UCSD-AML1 (cell line): ENCODE data around the gene MRPS23.

ENCODE experiments used
- DNase-seq: peaks from one replicate; lab custom pipeline; 2025; ENCODE audit not compliant: unreplicated experiment; lab: John Stamatoyannopoulos, UW

MRPS23 gene

DNA sequence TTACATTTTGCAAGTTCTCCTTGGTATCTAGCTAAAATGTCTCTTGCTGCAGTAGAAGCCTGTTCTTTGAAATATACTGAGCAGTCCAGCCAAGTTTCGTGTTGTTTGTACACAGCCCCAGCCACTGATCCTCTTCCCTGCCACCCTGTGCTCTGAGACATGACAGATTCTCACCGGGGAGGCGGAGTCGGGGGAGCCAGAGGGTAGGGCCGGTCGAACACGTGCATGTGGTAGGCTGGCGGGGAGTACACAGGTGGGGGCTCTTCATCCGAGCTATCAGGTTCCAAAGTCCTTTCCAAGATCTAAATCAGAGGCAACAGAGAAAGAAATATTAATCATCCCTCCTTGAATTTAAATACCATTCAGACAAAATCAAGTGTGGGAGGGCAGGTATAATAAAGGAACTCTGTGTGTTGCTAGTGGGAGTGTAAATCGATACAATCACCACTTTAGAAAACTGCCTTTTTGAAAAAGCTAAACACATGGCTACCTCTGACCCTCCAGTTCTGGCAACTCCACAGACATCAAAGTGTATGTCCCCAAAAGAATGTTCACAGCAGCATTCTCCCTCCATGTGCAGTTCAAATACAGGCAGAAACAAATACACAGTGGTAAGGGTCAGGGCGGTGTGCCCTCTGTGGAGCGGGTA is 29.7 kb upstream of the MRPS23 start:
- DNase-seq: no peak

GRCh38 chr17:57877803-57878377 is 28.0 kb upstream of the MRPS23 start:
- no peak for DNase-seq

DNA sequence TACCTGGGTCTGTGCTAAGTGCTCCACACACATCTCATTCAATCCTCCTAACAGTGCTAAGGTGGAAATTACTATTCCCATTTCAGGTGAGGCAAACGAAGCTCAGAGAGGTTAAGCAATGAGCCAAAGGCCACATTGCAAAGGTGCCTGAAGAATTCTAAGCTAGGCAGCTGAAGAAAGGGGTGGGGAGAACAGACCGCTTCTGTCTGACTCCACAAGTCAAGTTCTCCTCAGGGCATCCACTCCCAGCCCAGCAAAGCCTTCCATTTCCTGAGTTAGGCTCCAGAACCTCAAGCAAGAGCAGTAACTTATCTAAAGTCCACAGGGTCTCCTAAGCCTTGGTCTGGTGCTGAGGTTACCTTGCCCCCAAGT is 27.0 kb upstream of the MRPS23 start:
- no peak for DNase-seq

GRCh38 chr17:57876023-57876865 is 26.4 kb upstream of the MRPS23 start:
- no peak for DNase-seq

GRCh38 chr17:57875290-57876022 is 25.6 kb upstream of the MRPS23 start:
- DNase-seq: peak; percentile 83

GRCh38 chr17:57874434-57875289 is 24.8 kb upstream of the MRPS23 start:
- DNase-seq: peak; percentile 84

DNA sequence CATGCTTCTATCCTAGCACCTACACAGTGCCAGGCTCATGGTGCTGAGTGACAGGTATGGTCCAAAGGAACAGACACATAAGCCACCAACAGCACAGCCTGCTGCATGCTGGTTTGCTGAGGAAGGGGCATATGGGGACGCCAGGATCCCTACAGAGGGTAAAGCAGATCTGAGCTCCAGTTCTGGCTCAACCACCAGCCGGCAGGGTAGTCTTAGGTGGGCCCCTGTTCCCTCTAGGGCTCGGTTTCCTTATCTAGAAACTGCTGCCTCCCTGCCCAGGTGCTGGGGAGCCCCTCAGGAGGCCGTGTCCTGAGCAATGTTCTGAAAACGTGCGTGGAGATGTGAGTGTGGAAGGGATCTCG is 24.2 kb upstream of the MRPS23 start:
- DNase-seq: no peak

DNA sequence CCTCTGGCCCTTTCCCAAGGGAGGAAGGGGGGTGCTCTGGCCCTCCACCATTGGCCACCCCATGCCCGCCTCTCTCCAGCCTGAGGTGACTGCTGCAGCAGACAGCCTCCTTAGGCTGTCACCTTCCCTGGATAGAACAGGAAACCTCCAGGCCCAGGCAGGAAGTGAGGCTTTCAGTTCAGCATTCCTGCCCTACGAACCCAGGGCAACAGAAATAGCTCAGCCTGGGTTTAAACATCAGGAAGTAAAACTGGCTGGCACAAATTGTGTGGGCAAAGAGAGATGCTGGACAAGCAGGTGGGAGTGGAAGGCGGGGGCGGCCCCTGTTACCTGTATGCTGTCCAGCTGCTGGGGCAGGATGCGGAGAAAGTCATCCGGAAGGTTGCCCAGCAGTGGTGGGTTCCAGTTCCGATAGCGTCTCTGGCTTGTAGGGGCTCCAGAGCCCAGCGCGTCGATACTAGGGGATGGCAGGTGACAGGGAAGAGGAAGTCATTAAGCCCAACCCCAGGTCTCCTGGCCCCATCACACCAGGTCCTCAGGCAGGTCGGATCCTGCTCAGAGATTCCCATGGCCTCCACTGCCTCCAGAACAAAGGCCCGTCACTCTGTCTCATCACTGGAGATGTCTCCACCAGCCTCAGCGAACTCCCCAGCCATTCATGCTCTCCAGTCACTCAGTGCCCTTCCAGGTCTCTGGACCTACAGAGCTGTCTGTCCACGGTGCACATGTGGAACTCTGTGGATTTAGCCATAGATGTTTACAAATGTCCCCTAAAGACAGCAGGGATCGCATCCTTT is 23.6 kb upstream of the MRPS23 start:
- peak; percentile 43 for DNase-seq

DNA sequence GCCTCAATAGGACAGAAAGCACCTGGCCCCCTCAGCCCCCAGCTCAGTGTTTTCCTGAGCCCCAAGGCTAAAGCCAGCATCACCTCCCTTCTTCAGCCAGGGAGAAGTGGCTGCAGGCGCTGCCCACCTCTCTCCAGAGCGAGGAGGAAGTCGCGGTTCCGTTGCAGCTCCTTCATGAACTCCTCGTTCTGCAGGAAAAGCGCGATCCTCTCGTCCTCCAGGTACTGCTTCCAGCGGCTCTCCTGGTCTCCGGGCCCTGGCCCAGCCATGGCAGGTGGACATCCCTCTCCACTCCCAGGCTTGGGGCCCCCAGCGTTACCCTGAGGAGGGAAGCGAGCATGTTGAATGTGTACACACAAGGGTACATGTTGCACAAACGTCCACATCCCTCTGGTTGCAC is 22.7 kb upstream of the MRPS23 start:
- peak; percentile 45 for DNase-seq

DNA sequence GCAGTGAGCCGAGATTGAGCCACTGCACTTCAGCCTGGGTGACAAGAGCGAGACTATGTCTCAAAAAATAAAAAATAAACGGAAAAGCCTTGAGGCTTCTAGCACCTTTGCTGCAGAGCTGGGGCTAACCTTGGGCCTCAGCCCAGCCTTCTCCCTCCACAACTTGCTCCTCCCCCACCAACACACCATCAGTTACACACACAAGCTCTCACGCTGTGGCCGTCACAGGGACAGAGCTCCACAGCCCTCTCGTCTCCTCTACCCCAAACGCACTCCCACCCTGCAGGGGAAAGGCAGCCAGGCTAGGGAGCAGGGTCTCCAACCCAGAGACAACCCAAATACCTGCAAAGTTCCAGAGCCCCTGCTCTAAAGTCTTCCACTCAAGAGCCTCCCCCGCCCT is 22.0 kb upstream of the MRPS23 start:
- DNase-seq: peak; percentile 34

DNA sequence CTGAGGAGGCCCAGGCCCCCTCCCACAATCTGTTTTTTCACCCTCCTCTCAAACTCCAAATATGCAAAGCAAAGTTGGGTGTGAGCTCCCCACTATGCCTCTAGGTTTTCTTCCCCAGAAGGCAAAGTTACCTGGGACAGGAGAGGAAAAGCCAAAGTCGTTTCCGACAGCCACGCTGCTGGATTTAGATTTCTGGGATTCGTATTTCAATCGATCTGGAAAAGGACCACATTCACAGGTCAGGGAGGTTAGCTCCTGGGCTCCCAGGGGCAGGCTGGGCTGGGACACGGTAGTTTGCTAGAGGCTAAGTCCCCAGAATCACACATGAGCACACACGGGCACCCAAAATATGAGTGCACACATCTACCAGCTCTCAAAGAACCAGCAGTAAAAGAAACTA is 21.3 kb upstream of the MRPS23 start:
- no peak for DNase-seq

DNA sequence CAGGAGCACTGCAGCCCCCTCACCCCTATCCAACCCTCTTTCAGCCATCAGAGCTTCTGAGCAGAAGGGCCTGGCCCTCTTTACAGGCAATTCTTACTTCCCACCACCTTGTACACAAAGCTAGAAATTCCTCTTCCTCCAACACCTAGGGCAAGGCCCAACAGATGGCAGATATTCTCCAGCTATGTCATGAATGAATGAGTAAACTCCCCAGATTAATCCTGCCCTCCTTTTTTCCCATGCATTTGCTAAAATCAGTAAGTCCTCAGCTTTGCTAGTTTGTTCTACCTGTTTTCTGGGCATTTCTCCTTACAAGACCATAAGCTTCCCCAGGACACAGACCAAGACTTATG is 20.4 kb upstream of the MRPS23 start:
- DNase-seq: no peak

DNA sequence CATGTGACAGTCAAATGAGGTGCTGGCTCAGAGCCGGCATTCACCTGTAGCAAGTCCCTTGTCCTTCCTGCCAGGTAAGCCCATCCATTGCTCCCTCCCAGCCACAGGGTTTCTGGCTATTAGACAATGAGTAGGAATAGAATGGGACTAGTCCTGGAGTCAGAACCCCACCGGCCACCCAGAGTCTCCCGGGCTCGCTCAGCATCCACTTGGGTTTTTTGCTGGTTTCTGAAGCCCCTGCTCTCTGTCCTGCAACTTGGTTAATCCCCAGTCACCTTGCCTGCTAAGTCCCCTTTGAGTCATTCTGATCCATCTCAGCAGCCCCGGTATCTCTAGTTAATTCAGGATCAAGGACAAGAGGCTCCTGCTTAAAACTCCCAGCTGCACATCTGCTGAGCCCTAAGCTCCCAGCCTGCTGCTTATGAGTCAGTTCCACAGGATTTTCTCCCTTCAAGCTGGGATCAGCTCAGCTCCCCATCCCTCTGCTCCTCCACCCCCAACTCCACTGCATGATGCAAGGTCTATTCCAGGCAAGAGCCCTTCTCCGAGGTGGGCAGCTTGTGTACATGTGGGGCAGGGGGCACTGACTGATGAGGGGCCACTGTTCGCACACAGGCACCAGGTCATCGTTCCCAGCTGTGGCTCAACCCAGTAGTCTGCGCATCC is 19.9 kb upstream of the MRPS23 start:
- DNase-seq: no peak

- DNase-seq: no peak
Measured at GRCh38 chr17:57868910-57869616, 19.2 kb upstream of the MRPS23 start.

- peak; percentile 87 for DNase-seq
Measured at GRCh38 chr17:57868007-57868909, 18.4 kb upstream of the MRPS23 start.

DNA sequence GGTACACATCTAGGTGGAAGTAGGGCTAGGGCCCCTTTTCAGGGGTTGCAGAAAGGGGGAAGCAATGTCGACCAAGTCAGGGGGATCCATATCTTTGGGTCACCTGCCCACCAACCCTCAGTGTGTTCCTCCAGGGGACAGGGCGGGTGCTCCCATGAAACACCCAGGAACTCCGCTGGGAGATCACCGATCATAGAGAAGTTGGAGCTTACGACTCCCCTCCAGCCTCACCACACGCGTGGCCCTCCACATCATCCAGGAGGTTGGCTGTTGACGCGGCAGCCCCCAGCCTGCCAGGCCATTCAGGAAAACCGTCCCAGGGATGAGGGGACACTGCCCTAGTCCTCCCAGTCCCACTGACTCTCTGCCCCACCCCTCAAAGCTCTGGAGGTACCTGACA is 17.3 kb upstream of the MRPS23 start:
- DNase-seq: no peak

DNA sequence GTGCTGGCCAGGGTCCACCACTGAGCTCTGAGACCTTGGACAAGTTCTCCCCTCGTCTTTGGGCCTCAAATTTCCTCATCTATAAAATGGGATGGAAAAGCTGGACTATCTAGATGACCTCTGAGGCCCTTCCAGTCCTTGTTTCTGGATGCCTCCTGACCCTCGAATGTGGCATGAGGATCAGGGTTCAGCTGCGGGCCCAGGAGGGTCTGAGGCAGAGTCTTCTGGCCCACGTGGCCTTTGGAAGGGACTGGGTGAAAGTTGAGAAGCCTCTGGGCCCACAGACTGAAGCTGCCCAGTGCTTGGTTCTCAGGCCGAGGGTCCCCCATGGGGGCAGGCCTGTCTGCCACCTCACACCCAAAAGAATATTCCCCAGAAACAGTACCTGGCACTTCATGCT is 16.9 kb upstream of the MRPS23 start:
- no peak for DNase-seq

- DNase-seq: no peak
Measured at GRCh38 chr17:57866319-57866718, 16.5 kb upstream of the MRPS23 start.
